ENCODE results near the gene SLAMF1. TPM values are rescaled to one million over a fixed set of nuclear protein-coding genes. Genes with fewer than 3 reads are reported as not detected.

Gene SLAMF1
- total RNA-seq, 2 experiments from 2014 or later = 101 to 112 TPM

DNA sequence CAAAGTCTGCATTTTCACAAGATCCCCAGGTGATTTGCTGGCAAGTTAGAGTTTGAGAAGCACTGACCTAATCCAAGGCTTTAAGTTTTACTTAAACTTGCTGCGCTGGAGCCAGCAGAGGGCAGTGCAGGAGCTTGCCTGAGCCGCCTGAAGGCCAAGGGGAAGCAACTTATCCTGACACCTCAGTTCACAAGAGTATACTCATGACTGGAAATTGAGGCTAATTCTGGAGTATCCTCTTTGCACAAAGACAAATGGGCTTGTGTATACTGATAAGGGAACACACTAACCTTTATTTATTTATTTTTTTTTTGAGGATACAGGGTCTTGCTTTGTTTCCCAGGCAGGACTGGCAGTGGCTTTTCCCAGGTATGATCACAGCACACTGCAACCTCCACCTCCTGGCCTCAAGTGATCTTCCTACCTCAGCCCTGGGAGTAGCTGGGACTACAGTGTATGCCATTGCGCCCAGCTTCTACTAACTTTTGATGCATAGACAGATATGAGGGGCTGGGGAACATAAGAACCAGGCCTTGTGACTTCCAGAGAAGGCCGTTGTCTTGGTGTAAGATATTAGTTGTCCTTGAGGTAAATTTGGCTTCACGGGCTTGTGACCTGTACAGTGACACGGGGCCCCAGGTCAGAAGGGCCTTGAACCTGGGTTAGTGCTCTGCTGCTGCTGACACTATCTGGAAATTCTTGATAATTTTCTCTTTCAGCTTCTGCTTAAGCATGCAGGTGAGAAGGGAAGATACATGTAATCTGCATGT lies 29.0 kb upstream of the SLAMF1 start:
- peaks cover 49% of the 10 kb centered on the region for H3K36me3 Mint-ChIP-seq (ENCODE audit: low read depth)
- no peaks in the 10 kb centered on the region for H3K9me3 Mint-ChIP-seq
- peaks cover 41% of the 10 kb centered on the region for H3K4me1 Mint-ChIP-seq (ENCODE audit: low read depth)
- no peak overlapping the region for H3K4me3 Mint-ChIP-seq
- intact Hi-C loops (cut with micrococcal nuclease) = loop anchor here (1.0 to 10.0 kb wide), 4 partner anchors 7 to 1661 kb away; no protein-coding TSS in a partner anchor
- DNase-seq = peak; percentile 92
- H3K27me3 Mint-ChIP-seq (ENCODE audit: low read depth) = no peaks in the 10 kb centered on the region
- CTCF ChIA-PET = interaction anchor here (0.7 to 4.8 kb wide), 45 partner anchors 10 to 322 kb away, joined by 3 to 34 read pairs (median 5); partner anchors contain the start of genes CD48, ITLN2, SLAMF1 and SLAMF7
- no peak overlapping the region for H3K27ac Mint-ChIP-seq

DNA sequence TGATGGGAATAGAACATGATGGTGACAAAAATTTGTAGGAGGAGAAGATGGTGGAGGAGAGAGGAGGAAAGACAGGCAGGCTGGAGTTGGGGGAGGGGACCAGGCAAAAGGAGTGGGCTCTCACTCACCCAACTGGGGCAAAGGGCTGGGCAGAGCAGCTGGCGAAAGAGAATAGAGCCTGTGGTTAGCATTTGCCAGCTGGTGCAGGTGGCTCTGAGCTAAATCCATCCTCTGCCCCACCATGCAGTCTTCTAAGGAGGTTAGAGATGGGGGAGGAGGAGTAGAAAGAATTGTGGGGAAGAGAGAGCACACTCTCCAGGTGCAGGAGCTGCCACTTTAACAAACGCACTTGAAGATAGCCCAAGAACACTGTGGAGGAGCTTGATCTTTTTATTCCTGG lies 27.6 kb upstream of the SLAMF1 start:
- peaks cover 46% of the 10 kb centered on the region for H3K4me1 Mint-ChIP-seq (ENCODE audit: low read depth)
- peaks cover 46% of the 10 kb centered on the region for H3K36me3 Mint-ChIP-seq (ENCODE audit: low read depth)
- H3K27me3 Mint-ChIP-seq (ENCODE audit: low read depth) = no peaks in the 10 kb centered on the region
- no peak overlapping the region for H3K27ac Mint-ChIP-seq
- DNase-seq = peak; percentile 45
- intact Hi-C loops (cut with micrococcal nuclease) = loop anchor here (2.0 to 10.0 kb wide), 4 partner anchors 38 to 1660 kb away; partner anchors contain the start of gene CD48
- H3K4me3 Mint-ChIP-seq = no peak overlapping the region
- H3K9me3 Mint-ChIP-seq = peaks cover 6% of the 10 kb centered on the region
- CTCF ChIA-PET = interaction anchor here (1.0 to 4.8 kb wide), 26 partner anchors 10 to 277 kb away, joined by 3 to 34 read pairs (median 7); partner anchors contain the start of gene SLAMF1

- H3K4me1 Mint-ChIP-seq (ENCODE audit: low read depth) = peaks cover 44% of the 10 kb centered on the region
- peaks cover 42% of the 10 kb centered on the region for H3K36me3 Mint-ChIP-seq (ENCODE audit: low read depth)
- no peaks in the 10 kb centered on the region for H3K27me3 Mint-ChIP-seq (ENCODE audit: low read depth)
- H3K27ac Mint-ChIP-seq = no peak overlapping the region
- no peak overlapping the region for H3K4me3 Mint-ChIP-seq
- CTCF ChIA-PET = interaction anchor here (0.7 to 4.8 kb wide), 22 partner anchors 8 to 281 kb away, joined by 3 to 34 read pairs (median 4); partner anchors contain the start of gene SLAMF1
- intact Hi-C loops (cut with micrococcal nuclease) = loop anchor here (1.0 to 10.0 kb wide), 11 partner anchors 8 to 1658 kb away; partner anchors contain the start of genes CD48, LY9 and SLAMF1
- DNase-seq = peak; percentile 73
- H3K9me3 Mint-ChIP-seq = peaks cover 10% of the 10 kb centered on the region
Measured at GRCh38 chr1:160672789-160673695, 26.2 kb upstream of the SLAMF1 start.

- peaks cover 12% of the 10 kb centered on the region for H3K9me3 Mint-ChIP-seq
Measured at GRCh38 chr1:160671603-160672517, 25.0 kb upstream of the SLAMF1 start.

GRCh38 chr1:160670701-160671100 lies 23.9 kb upstream of the SLAMF1 start:
- Mint-ChIP-seq H3K4me1 (ENCODE audit: low read depth) (peaks cover 44% of the 10 kb centered on the region), H3K9me3 (peaks cover 12% of the 10 kb centered on the region), H3K27ac (peak overlapping the region; percentile 32), H3K36me3 (ENCODE audit: low read depth) (peaks cover 27% of the 10 kb centered on the region), H3K4me3 (no peak overlapping the region), H3K27me3 (ENCODE audit: low read depth) (no peaks in the 10 kb centered on the region)
- intact Hi-C loops (cut with micrococcal nuclease) = loop anchor here (5.0 to 10.0 kb wide), 3 partner anchors 42 to 1656 kb away; partner anchors contain the start of gene CD48
- CTCF ChIA-PET = interaction anchor here (0.6 kb wide), 1 partner anchor 57 kb away, joined by 3 read pairs; no protein-coding TSS in a partner anchor
- DNase-seq = no peak

More at GRCh38 chr1:160671603-160672517, 25.0 kb upstream of the SLAMF1 start:
- intact Hi-C loops (cut with micrococcal nuclease) = loop anchor here (2.0 to 10.0 kb wide), 5 partner anchors 40 to 1657 kb away; partner anchors contain the start of genes CD48 and LY9
- Mint-ChIP-seq H3K27me3 (ENCODE audit: low read depth) (no peaks in the 10 kb centered on the region), H3K4me1 (ENCODE audit: low read depth) (peaks cover 43% of the 10 kb centered on the region), H3K36me3 (ENCODE audit: low read depth) (peaks cover 35% of the 10 kb centered on the region), H3K27ac (peak overlapping the region; percentile 32), H3K4me3 (no peak overlapping the region)
- CTCF ChIA-PET = interaction anchor here (0.7 to 4.8 kb wide), 14 partner anchors 7 to 282 kb away, joined by 3 to 34 read pairs (median 3); partner anchors contain the start of gene SLAMF1
- no peak for DNase-seq

DNA sequence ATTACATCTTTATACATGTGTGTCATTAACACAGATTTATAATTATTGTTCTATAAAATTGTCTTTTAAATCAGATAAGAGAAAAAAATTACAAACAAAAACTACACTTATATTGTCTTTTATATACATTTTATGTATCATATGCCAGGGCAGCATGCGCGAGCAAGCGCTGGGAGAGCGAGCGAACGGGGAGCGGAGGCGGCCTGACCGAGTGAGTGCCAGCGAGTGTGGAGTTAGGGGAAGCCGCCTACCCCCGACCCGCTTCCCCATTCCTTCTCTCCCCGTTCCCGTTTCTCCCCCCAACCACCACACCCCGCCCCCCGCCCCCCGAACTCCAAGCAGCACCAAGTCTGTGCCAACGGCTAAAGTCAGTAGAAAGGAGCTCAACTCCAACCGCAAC lies 23.0 kb upstream of the SLAMF1 start:
- H3K36me3 Mint-ChIP-seq (ENCODE audit: low read depth) = peaks cover 24% of the 10 kb centered on the region
- intact Hi-C loops (cut with micrococcal nuclease) = loop anchor here (5.0 to 10.0 kb wide), 3 partner anchors 42 to 1655 kb away; partner anchors contain the start of gene CD48
- DNase-seq = no peak
- no peaks in the 10 kb centered on the region for H3K27me3 Mint-ChIP-seq (ENCODE audit: low read depth)
- peaks cover 50% of the 10 kb centered on the region for H3K4me1 Mint-ChIP-seq (ENCODE audit: low read depth)
- peaks cover 12% of the 10 kb centered on the region for H3K9me3 Mint-ChIP-seq
- no peak overlapping the region for H3K27ac Mint-ChIP-seq
- CTCF ChIA-PET = no interaction called here
- no peak overlapping the region for H3K4me3 Mint-ChIP-seq

DNA sequence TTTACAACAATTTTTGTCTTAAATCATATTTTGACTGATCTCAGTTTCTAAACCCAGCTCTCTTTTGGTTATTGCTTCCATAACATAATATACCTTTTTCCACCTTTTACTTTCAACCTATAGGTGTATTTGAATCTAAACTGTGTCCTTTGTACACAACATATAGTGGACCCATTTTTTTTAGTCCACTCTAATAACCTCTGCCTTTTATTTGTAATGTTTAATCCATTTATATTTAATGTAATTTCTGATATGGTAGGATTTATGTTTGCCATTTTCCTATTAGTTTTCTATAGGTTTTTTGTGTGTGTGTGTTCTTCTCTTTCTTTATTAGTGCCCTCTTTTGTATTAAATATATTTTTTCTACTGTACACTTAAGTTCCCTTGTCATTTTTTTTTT lies 22.4 kb upstream of the SLAMF1 start:
- peaks cover 12% of the 10 kb centered on the region for H3K9me3 Mint-ChIP-seq
- CTCF ChIA-PET = interaction anchor here (0.6 kb wide), 1 partner anchor 14 kb away, joined by 3 read pairs; no protein-coding TSS in a partner anchor
- no peaks in the 10 kb centered on the region for H3K27me3 Mint-ChIP-seq (ENCODE audit: low read depth)
- no peak overlapping the region for H3K27ac Mint-ChIP-seq
- no peak overlapping the region for H3K4me3 Mint-ChIP-seq
- peaks cover 24% of the 10 kb centered on the region for H3K36me3 Mint-ChIP-seq (ENCODE audit: low read depth)
- no peak for DNase-seq
- H3K4me1 Mint-ChIP-seq (ENCODE audit: low read depth) = peaks cover 55% of the 10 kb centered on the region
- intact Hi-C loops (cut with micrococcal nuclease) = no loop called here

DNA sequence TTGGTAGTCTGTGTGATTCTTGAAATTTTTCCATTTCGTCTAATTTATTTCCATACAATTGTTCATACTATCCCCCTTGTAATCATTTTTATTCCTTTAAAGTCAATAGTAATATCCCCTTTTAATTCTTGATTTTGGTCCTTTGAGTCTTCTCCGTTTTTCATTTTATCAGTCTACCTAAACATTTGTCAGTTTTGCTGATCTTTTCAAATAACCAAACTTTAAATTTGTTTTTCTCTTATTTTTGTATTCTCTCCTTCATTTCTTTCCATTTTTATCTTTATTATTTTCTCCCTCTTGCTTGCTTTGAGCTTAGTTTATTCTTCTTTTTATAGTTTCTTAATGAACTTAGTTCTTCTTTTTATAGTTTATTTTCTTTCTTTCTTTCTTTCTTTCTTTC lies 21.1 kb upstream of the SLAMF1 start:
- Mint-ChIP-seq H3K27me3 (ENCODE audit: low read depth) (no peaks in the 10 kb centered on the region), H3K4me1 (ENCODE audit: low read depth) (peaks cover 67% of the 10 kb centered on the region), H3K4me3 (no peak overlapping the region), H3K9me3 (peaks cover 12% of the 10 kb centered on the region), H3K36me3 (ENCODE audit: low read depth) (peaks cover 24% of the 10 kb centered on the region), H3K27ac (no peak overlapping the region)
- no peak for DNase-seq
- CTCF ChIA-PET = no interaction called here
- intact Hi-C loops (cut with micrococcal nuclease) = no loop called here

DNA sequence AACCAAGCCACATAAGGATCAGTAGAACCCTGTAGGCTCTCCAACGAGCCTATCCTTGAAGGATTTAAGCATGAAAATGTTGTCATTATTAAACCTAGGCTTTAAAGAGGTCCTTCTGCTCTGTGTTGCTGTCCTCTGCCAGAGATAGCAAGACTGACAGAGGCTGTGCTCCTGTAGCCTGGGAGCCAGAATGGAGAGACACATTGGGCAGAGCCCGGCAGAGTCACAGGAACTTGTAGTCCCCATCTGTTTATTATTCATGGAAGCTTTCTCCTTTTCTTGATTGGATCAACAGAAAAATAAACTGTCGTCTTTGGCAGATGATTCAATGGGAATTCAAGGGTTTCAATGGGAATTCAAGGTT lies 19.2 kb upstream of the SLAMF1 start:
- peaks cover 22% of the 10 kb centered on the region for H3K36me3 Mint-ChIP-seq (ENCODE audit: low read depth)
- peaks cover 76% of the 10 kb centered on the region for H3K4me1 Mint-ChIP-seq (ENCODE audit: low read depth)
- intact Hi-C loops (cut with micrococcal nuclease) = no loop called here
- peak overlapping the region; percentile 93 for H3K27ac Mint-ChIP-seq
- DNase-seq = no peak
- H3K27me3 Mint-ChIP-seq (ENCODE audit: low read depth) = no peaks in the 10 kb centered on the region
- H3K4me3 Mint-ChIP-seq = peak overlapping the region; percentile 38
- CTCF ChIA-PET = interaction anchor here (0.9 kb wide), 1 partner anchor 10 kb away, joined by 3 read pairs; no protein-coding TSS in a partner anchor
- peaks cover 12% of the 10 kb centered on the region for H3K9me3 Mint-ChIP-seq

DNA sequence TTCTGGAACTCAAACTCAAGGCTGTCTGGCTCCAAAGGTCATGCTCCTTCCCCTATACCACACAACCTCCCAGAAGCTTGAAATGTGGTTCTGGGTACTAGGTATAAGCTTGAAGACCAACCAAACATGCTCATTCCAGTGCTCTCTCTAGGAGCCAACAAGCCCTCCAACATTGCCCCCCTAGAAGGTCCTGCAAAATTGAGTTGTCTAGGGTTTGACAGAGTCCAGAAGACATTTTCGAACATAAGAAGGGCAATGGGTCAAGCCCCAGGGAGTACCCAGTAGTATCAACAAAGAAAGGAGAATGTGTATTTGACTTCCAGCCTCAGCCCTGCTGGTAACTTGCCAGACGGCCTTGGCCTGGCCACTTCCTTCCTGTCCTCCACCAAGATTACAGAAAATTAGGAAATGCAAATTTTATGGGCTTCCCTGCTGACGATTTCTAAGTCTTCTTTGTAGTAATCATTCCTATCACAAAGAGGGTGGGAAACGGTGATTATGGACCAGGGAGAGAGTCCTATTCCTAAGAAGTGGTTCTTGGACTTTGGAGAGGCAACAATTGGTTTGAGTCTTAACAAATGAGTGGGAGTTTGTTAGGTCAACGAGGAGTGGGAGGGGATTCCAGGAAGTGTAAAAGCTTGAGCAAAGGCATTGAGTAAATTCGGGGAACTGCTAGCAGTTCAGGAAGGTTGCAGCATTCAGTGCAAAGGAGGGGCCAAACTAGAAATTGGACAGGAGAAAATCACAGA lies 18.7 kb upstream of the SLAMF1 start:
- Mint-ChIP-seq H3K4me3 (peak overlapping the region; percentile 54), H3K9me3 (peaks cover 11% of the 10 kb centered on the region), H3K36me3 (ENCODE audit: low read depth) (peaks cover 18% of the 10 kb centered on the region), H3K27ac (peak overlapping the region; percentile 93), H3K27me3 (ENCODE audit: low read depth) (no peaks in the 10 kb centered on the region), H3K4me1 (ENCODE audit: low read depth) (peaks cover 74% of the 10 kb centered on the region)
- CTCF ChIA-PET = interaction anchor here (1.1 to 1.5 kb wide), 4 partner anchors 7 to 40 kb away, joined by 3 to 8 read pairs (median 4); no protein-coding TSS in a partner anchor
- DNase-seq = peak; percentile 70
- intact Hi-C loops (cut with micrococcal nuclease) = loop anchor here (1.0 to 2.0 kb wide), 4 partner anchors 8 to 191 kb away; partner anchors contain the start of gene SLAMF1

Data from activated naive CD4-positive, alpha-beta T cell treated with anti-CD3 and anti-CD28 coated beads for 36 hours (primary cell).